Nephron (organoid): ENCODE data around the gene UTP4.
A peak's percentile ranks its signal among the peaks of the same experiment; 100 is the strongest.

Source experiments
- H3K27ac Mint-ChIP-seq, 3 experiments: 2 replicates each; pipeline ENCODE4 v1.8.0; 2020; ENCODE audit warnings: mixed read lengths in 3 of 3, mild to moderate bottlenecking in 2 of 3, moderate library complexity in 1 of 3
- H3K27me3 Mint-ChIP-seq: 2 replicates; pipeline ENCODE4 v1.8.0; 2021; ENCODE audit warnings: low read depth, mild to moderate bottlenecking, moderate library complexity, mixed read lengths
- H3K36me3 Mint-ChIP-seq: 2 replicates; pipeline ENCODE4 v1.8.0; 2020; ENCODE audit warnings: low read depth, mixed read lengths
- H3K4me1 Mint-ChIP-seq: 2 replicates; pipeline ENCODE4 v1.8.0; 2020; ENCODE audit warnings: mixed read lengths
- H3K4me3 Mint-ChIP-seq, 3 experiments: 2 replicates each; pipeline ENCODE4 v1.8.0; 2020; ENCODE audit warnings: mild to moderate bottlenecking in 3 of 3, mixed read lengths in 3 of 3, moderate library complexity in 2 of 3
- H3K9me3 Mint-ChIP-seq: 2 replicates; pipeline ENCODE4 v1.8.0; 2020; ENCODE audit warnings: mixed read lengths
- TF ChIP-seq, protein P1 (sequence below), 3 experiments: fragments of 200-600 bp; sonication (generic); IDR thresholded peaks; one replicate each; pipeline ENCODE4 v1.5.0; 2021; ENCODE audit warnings: antibody characterized with exemption in 3 of 3; ENCODE audit not compliant: unreplicated experiment in 3 of 3

Gene UTP4

DNA sequence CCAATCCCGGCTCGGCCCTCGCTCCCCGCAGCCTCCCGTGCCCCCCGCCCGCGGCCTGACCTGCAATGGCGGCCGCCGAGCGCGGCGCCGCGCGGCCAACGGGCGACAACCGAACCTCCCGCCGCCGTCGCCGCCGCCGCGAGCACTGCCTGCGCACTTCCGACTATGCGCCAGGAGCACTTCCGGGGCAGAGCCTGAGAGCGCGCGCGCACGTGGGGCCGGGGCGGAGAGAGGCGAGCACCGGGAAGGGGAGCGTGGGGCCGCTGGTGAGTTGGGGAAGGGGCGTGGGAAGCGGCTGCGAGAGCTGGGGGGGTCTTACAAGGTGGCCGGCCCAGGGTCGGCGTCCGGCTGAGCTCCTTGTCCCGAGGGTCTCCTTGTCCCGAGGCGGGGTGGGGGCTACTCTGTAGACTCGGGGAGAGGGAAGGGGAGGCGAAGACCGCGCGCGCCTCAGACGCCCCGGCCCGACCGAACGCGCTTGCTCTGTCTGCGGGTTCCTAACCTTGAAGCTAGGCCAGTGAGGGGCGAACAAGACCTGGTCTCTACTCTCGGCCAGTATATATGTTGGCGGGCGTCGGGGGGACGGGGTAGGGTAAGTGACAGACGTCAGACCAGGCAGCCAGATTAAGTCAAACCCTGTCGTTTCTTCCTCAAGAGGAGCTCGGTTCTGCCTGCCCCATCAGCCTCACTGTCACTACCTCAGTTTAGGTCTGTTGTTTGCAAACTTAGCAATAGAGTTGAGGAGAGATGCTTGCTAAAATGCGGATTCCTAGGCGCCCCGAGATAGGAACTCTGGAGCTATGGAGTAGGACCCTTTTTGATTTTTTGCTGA lies at the start of gene UTP4, which contains the start of gene CHTF8:
Gene UTP4, plus strand, starts transcription at position 226 of the 829 bp plus-strand sequence. CDS start 811 bp downstream, outside the sequence.
Gene CHTF8, minus strand, starts transcription at position 165 of the 829 bp plus-strand sequence. CDS start 11,130 bp downstream, outside the sequence.
- no peaks in the 10 kb centered on the region for H3K9me3 Mint-ChIP-seq
- peaks cover 21% of the 10 kb centered on the region for H3K36me3 Mint-ChIP-seq
- H3K4me3 Mint-ChIP-seq, result peak within 1 kb of the TSS; percentile 94 to 95 (median 95)
- TF ChIP-seq, protein P1, sequence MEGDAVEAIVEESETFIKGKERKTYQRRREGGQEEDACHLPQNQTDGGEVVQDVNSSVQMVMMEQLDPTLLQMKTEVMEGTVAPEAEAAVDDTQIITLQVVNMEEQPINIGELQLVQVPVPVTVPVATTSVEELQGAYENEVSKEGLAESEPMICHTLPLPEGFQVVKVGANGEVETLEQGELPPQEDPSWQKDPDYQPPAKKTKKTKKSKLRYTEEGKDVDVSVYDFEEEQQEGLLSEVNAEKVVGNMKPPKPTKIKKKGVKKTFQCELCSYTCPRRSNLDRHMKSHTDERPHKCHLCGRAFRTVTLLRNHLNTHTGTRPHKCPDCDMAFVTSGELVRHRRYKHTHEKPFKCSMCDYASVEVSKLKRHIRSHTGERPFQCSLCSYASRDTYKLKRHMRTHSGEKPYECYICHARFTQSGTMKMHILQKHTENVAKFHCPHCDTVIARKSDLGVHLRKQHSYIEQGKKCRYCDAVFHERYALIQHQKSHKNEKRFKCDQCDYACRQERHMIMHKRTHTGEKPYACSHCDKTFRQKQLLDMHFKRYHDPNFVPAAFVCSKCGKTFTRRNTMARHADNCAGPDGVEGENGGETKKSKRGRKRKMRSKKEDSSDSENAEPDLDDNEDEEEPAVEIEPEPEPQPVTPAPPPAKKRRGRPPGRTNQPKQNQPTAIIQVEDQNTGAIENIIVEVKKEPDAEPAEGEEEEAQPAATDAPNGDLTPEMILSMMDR (IDR thresholded peaks at IDR 0.05; ENCODE audit: unreplicated experiment in 3 of 3), result no peak
- H3K4me1 Mint-ChIP-seq, result peaks cover 44% of the 10 kb centered on the region
- H3K27ac Mint-ChIP-seq, result peak within 1 kb of the TSS; percentile 93 to 98 (median 96)
- no peaks in the 10 kb centered on the region for H3K27me3 Mint-ChIP-seq

DNA sequence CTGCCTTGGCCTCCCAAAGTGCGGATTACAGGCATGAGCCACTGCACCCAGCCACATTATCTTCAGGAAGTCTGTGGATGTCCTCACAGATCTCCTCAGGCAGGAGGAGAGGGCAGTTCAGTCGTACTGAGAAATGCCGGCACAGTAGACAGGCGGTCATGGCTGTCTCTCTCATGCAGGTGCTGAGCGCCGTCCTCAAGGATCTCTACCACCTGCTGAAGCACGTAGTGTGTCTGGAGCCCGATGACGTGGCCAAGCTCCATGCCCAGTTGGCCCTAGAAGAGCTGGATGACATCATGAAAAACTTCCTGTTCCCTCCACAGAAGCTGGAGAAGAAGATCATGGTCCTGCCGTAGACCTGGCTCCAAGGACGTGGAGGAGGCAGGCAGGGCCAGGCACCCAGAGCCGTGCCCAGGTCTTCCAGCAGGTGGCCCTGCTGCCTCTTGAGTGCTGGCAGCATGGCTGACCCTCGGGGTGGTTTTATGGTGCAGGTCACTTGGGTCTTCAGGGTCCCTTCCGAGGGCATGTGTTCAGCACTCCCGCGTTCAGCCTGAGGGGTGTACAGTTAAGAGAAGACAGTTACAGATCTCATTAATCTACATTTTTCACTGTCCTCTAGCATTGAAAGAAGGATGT lies 49.0 kb upstream of the UTP4 start:
- H3K27ac Mint-ChIP-seq, result peak overlapping the region in 1 of 3 experiments; percentile 33

DNA sequence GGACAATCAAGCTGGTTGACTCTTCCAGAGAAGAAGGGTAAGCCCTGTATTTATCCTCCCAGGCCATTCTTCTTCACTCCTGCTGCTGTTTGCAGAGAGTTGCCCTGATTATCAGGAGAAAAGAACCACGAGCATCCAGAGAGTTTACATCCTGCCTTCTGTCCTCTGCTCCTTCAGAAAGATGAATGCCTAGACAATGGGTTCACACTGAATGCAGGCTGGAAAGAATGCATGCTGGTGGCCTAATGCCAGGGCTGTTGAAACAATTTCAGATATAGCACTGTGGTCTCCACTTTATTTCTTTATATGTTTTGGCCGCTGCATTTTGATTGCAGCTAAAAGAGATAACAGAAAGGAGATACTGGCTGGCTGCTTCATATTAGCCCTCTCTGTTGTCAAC lies 48.2 kb upstream of the UTP4 start:
- H3K4me1 Mint-ChIP-seq, result peaks cover 11% of the 10 kb centered on the region
- H3K4me3 Mint-ChIP-seq, result no peak overlapping the region
- peaks cover 12% of the 10 kb centered on the region for H3K36me3 Mint-ChIP-seq
- peaks cover 3% of the 10 kb centered on the region for H3K27me3 Mint-ChIP-seq
- TF ChIP-seq, protein P1 (IDR thresholded peaks at IDR 0.05; ENCODE audit: unreplicated experiment in 3 of 3), result no peak
- H3K9me3 Mint-ChIP-seq, result no peaks in the 10 kb centered on the region
- H3K27ac Mint-ChIP-seq, result no peak overlapping the region

More for the DNA sequence above, 49.0 kb upstream of the UTP4 start:
- H3K27me3 Mint-ChIP-seq, result peaks cover 3% of the 10 kb centered on the region
- peaks cover 2% of the 10 kb centered on the region for H3K4me1 Mint-ChIP-seq
- no peak overlapping the region for H3K4me3 Mint-ChIP-seq
- peaks cover 12% of the 10 kb centered on the region for H3K36me3 Mint-ChIP-seq
- TF ChIP-seq, protein P1 (IDR thresholded peaks at IDR 0.05; ENCODE audit: unreplicated experiment in 3 of 3), result no peak
- no peaks in the 10 kb centered on the region for H3K9me3 Mint-ChIP-seq

DNA sequence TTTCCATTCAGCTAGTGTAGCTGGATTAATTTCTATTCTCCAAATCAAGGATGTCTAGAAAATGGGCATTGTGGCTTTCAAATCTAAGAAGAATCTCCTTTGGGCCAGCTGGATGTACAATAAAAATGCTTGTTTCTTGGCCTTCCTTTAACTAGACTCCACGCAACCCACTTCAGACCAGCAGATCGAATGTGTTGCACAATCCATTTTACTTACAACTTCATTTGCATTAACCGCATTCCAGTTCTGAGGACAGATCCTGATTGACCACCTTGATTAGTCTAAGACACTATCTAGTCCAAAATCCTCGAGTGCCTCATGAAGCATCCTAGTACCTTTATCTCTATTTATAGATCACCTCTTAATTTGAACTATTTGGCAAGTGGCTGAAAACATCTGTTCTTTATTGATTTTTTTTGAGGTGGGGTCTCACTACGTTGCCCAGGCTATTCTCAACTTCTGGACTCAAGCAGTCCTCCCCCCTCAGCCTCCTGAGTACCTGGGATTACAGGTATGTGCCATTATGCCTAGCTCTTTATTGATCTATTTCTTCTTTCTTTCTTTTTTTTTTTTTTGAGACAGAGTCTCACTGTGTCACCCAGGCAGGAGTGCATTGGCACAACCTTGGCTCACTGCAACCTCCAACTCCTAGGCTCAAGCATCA lies 47.3 kb upstream of the UTP4 start:
- Mint-ChIP-seq H3K27me3 (peaks cover 3% of the 10 kb centered on the region), H3K36me3 (peaks cover 12% of the 10 kb centered on the region), H3K9me3 (no peaks in the 10 kb centered on the region), H3K4me1 (peaks cover 13% of the 10 kb centered on the region), H3K27ac (no peak overlapping the region), H3K4me3 (no peak overlapping the region)
- TF ChIP-seq, protein P1 (IDR thresholded peaks at IDR 0.05; ENCODE audit: unreplicated experiment in 3 of 3), result no peak

DNA sequence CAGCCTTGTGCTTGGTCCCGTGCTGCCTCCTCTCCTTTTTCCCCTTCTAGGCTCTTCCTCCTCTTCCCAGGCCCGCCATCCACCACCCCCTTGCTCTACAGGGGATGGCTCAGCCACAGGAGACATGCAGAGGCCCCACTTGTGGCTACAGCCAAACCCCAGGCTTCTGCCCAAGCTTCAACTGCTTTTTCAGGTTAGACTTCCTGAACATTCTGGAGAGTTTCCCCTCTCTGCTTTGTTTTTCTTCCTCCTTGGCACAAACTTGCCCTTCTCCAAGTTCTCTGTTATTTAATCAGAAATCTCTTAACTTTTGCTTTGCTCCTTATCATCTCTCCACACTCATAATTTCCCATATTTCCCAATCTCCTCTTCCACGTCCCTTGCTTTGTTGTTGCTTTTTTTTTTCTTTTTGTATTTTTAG lies 45.3 kb upstream of the UTP4 start:
- Mint-ChIP-seq H3K27me3 (no peaks in the 10 kb centered on the region), H3K4me3 (no peak overlapping the region), H3K4me1 (peaks cover 13% of the 10 kb centered on the region), H3K27ac (no peak overlapping the region), H3K36me3 (peaks cover 12% of the 10 kb centered on the region), H3K9me3 (no peaks in the 10 kb centered on the region)
- TF ChIP-seq, protein P1 (IDR thresholded peaks at IDR 0.05; ENCODE audit: unreplicated experiment in 3 of 3), result no peak
